IMR-90 (cell line): ENCODE measurements around the gene FNDC7. TPM values are rescaled to one million over a fixed set of nuclear protein-coding genes. Genes with fewer than 3 reads are reported as not detected.

ENCODE experiments used
- ATAC-seq: fragments of 200-7000 bp; cut with Tn5 transposase; 2 replicates; pipeline ENCODE4 v1.9.1; 2020; ENCODE audit warnings: low read depth, mild to moderate bottlenecking, moderate library complexity
- BruUV-seq: library from RNA; stranded (reverse); fragments of 400-500 nt; replicated peaks from 2 replicates; lab custom pipeline; 2021; lab: Mats Ljungman, UMichigan
- CTCF ChIA-PET: fragments of 300-600 bp; formaldehyde crosslinking; extraction: SDS; loops from one replicate; lab custom pipeline; 2021; ENCODE audit warnings: antibody characterized with exemption; lab: Yijun Ruan, JAX
- POLR2A ChIA-PET: fragments of 300-600 bp; sonication (Branson Sonifier 250); formaldehyde crosslinking; loops from one replicate; lab custom pipeline; 2022; ENCODE audit warnings: antibody characterized with exemption; ENCODE audit not compliant: unreplicated experiment; lab: Charles Lee
- DNase-seq: peaks from one replicate; pipeline ENCODE4 v3.0.0; 2013
- H2AFZ ChIP-seq: replicated peaks from 2 replicates; pipeline ENCODE3; 2013; ENCODE audit warnings: low read length, mild to moderate bottlenecking; ENCODE audit not compliant: poor library complexity
- H2AK5ac ChIP-seq: 2 replicates; pipeline ENCODE4 v1.6.1; 2013; ENCODE audit warnings: low read depth, low read length, inconsistent platforms
- H2AK9ac ChIP-seq: replicated peaks from 2 replicates; pipeline ENCODE3; 2013; ENCODE audit warnings: mild to moderate bottlenecking, low read depth, low read length, moderate library complexity; ENCODE audit not compliant: poor library complexity
- H2BK120ac ChIP-seq: 2 replicates; pipeline ENCODE4 v1.6.1; 2013; ENCODE audit warnings: low read depth, low read length, inconsistent platforms
- H2BK15ac ChIP-seq: 3 replicates; pipeline ENCODE4 v1.6.1; 2013; ENCODE audit warnings: low read depth, low read length, inconsistent platforms
- H2BK20ac ChIP-seq: 2 replicates; pipeline ENCODE4 v1.6.1; 2013; ENCODE audit warnings: low read depth, mild to moderate bottlenecking, inconsistent platforms, low read length, moderate library complexity
- H2BK5ac ChIP-seq: 2 replicates; pipeline ENCODE4 v1.6.1; 2013; ENCODE audit warnings: mild to moderate bottlenecking, low read depth, low read length, inconsistent platforms; ENCODE audit not compliant: poor library complexity, severe bottlenecking
- H3K14ac ChIP-seq: replicated peaks from 2 replicates; pipeline ENCODE4 v1.6.1; 2013; ENCODE audit warnings: low read depth, low read length, inconsistent platforms
- H3K18ac ChIP-seq: 2 replicates; pipeline ENCODE4 v1.6.1; 2013; ENCODE audit warnings: low read depth, low read length, control low read depth
- H3K23ac ChIP-seq: 2 replicates; pipeline ENCODE4 v1.6.1; 2013; ENCODE audit warnings: low read depth, low read length, inconsistent platforms
- H3K27ac ChIP-seq: 2 replicates; pipeline ENCODE4 v1.5.1; 2013; ENCODE audit warnings: mild to moderate bottlenecking, control low read depth, low read length; ENCODE audit not compliant: insufficient read depth
- H3K27me3 ChIP-seq: 2 replicates; pipeline ENCODE4 v1.6.1; 2013; ENCODE audit warnings: low read length; ENCODE audit not compliant: control insufficient read depth, insufficient read depth
- H3K36me3 ChIP-seq: 2 replicates; pipeline ENCODE4 v1.6.1; 2013; ENCODE audit warnings: low read length, mixed read lengths; ENCODE audit not compliant: control insufficient read depth, insufficient read depth
- H3K4ac ChIP-seq: 2 replicates; pipeline ENCODE4 v1.6.1; 2013; ENCODE audit warnings: low read depth, low read length, inconsistent platforms
- H3K4me1 ChIP-seq: 2 replicates; pipeline ENCODE4 v1.6.1; 2013; ENCODE audit warnings: low read length, mixed read lengths; ENCODE audit not compliant: control insufficient read depth, insufficient read depth
- H3K4me2 ChIP-seq: 2 replicates; pipeline ENCODE4 v1.6.1; 2013; ENCODE audit warnings: low read depth, mild to moderate bottlenecking, control low read depth, low read length, moderate library complexity
- H3K4me3 ChIP-seq: 2 replicates; pipeline ENCODE4 v1.5.1; 2013; ENCODE audit warnings: low read depth, mild to moderate bottlenecking, control low read depth, low read length, moderate library complexity; ENCODE audit not compliant: insufficient read depth
- H3K56ac ChIP-seq: 2 replicates; pipeline ENCODE4 v1.6.1; 2013; ENCODE audit warnings: low read length, inconsistent platforms; ENCODE audit not compliant: insufficient read depth; ENCODE audit errors: extremely low read depth
- H3K79me1 ChIP-seq, 2 experiments: 2 replicates each; pipeline ENCODE4 v1.6.1; 2013; ENCODE audit warnings: low read length in 2 of 2, inconsistent platforms in 1 of 2, low read depth in 1 of 2
- H3K9ac ChIP-seq: 2 replicates; pipeline ENCODE4 v1.6.1; 2013; ENCODE audit warnings: low read depth, low read length, control low read depth
- H3K9me1 ChIP-seq: 2 replicates; pipeline ENCODE4 v1.6.1; 2013; ENCODE audit warnings: low read length, inconsistent platforms; ENCODE audit not compliant: insufficient read depth
- H3K9me3 ChIP-seq: 2 replicates; pipeline ENCODE4 v1.6.1; 2013; ENCODE audit warnings: low read length; ENCODE audit not compliant: control insufficient read depth, insufficient read depth
- H4K20me1 ChIP-seq: 2 replicates; pipeline ENCODE4 v1.6.1; 2013; ENCODE audit warnings: low read length, inconsistent platforms; ENCODE audit not compliant: insufficient read depth
- H4K5ac ChIP-seq: 2 replicates; pipeline ENCODE4 v1.6.1; 2013; ENCODE audit warnings: mild to moderate bottlenecking, low read depth, low read length, control low read depth
- H4K8ac ChIP-seq, 2 experiments: 2 replicates each; pipeline ENCODE4 v1.6.1; 2013; ENCODE audit warnings: low read depth in 2 of 2, low read length in 2 of 2, control low read depth in 1 of 2, inconsistent platforms in 1 of 2
- H4K91ac ChIP-seq: 2 replicates; pipeline ENCODE4 v1.6.1; 2013; ENCODE audit warnings: low read depth, low read length, inconsistent platforms; ENCODE audit not compliant: insufficient read depth
- BHLHE40 ChIP-seq: fragments of 150-350 bp; IDR thresholded peaks from 2 replicates; pipeline ENCODE4 v1.6.1; 2016; ENCODE audit warnings: mild to moderate bottlenecking, low read depth, low read length
- MAZ ChIP-seq: IDR thresholded peaks from 2 replicates; pipeline ENCODE4 v1.6.1; 2012; ENCODE audit warnings: low read depth, mild to moderate bottlenecking, low read length, improper control_type of control experiment, moderate library complexity, borderline replicate concordance
- MXI1 ChIP-seq: IDR thresholded peaks from 2 replicates; pipeline ENCODE4 v1.6.1; 2012; ENCODE audit warnings: low read depth, mild to moderate bottlenecking, low read length, moderate library complexity, borderline replicate concordance
- NFE2L2 ChIP-seq: fragments of 150-350 bp; IDR thresholded peaks from 2 replicates; pipeline ENCODE4 v1.6.1; 2016; ENCODE audit warnings: low read depth, mild to moderate bottlenecking, low read length
- POLR2A ChIP-seq: IDR thresholded peaks from 2 replicates; pipeline ENCODE4 v1.6.1; 2012; ENCODE audit warnings: mild to moderate bottlenecking, low read depth, low read length
- RAD21 ChIP-seq: IDR thresholded peaks from 2 replicates; pipeline ENCODE4 v1.6.1; 2012; ENCODE audit warnings: low read length, improper control_type of control experiment
- RCOR1 ChIP-seq: IDR thresholded peaks from 2 replicates; pipeline ENCODE4 v1.6.1; 2012; ENCODE audit warnings: mild to moderate bottlenecking, low read length, improper control_type of control experiment; ENCODE audit not compliant: insufficient replicate concordance
- RFX5 ChIP-seq: IDR thresholded peaks from 2 replicates; pipeline ENCODE4 v1.8.0; 2012; ENCODE audit warnings: low read depth, mild to moderate bottlenecking, low read length, moderate library complexity
- SMC3 ChIP-seq: fragments of 150-350 bp; IDR thresholded peaks from 2 replicates; pipeline ENCODE4 v1.6.1; 2016; ENCODE audit warnings: low read depth, mild to moderate bottlenecking, antibody characterized with exemption, low read length, moderate library complexity
- WGBS, 2 experiments: methylation state at CpG; one replicate each; pipeline versions ENCODE4 v1.1.5 to v1.1.7; 2013; ENCODE audit warnings: missing lambda C conversion rate in 2 of 2; ENCODE audit not compliant: insufficient read length in 1 of 2; ENCODE audit errors: extremely low coverage in 2 of 2; 5-methylcytosine and 5-hydroxymethylcytosine counted together
- dilution Hi-C: fragments of 300-500 bp; cut with HindIII; formaldehyde crosslinking; loops from one replicate; pipeline ENCODE4 v1.14.3; 2018; ENCODE audit warnings: low sequenced_read_pairs; ENCODE audit not compliant: unreplicated experiment
- in situ Hi-C: fragments of 300-500 bp; cut with MboI; formaldehyde crosslinking; loops from 3 replicates; pipeline ENCODE4 v1.14.3; 2019; ENCODE audit warnings: low sequenced_read_pairs, inconsistent platforms, mixed read lengths
- intact Hi-C: fragments of 100-400 bp; cut with micrococcal nuclease; formaldehyde crosslinking; loops from 2 replicates; pipeline ENCODE4 v1.10.0; 2022
- polyA plus RNA-seq, 3 experiments: library from polyadenylated mRNA; depleted of rRNA; stranded (reverse); fragments of >200 nt; gene quantifications; 2 replicates each; pipeline ENCODE4 v1.2.3, GENCODE V29; 2012; ENCODE audit warnings: low replicate concordance in 1 of 3
- total RNA-seq: library from RNA; depleted of rRNA; stranded (reverse); fragments of >200 nt; gene quantifications from 2 replicates; pipeline ENCODE4 v1.2.3, GENCODE V29; 2012
- TF ChIP-seq, protein P1 (sequence below): fragments of 150-350 bp; IDR thresholded peaks from 2 replicates; pipeline ENCODE4 v1.6.1; 2016; ENCODE audit warnings: low read depth, mild to moderate bottlenecking, low read length, moderate library complexity, borderline replicate concordance

The FNDC7 gene
- total and polyA plus RNA-seq, 2 of the 4 experiments (the other 2 are of a cell fraction), result not detected

DNA sequence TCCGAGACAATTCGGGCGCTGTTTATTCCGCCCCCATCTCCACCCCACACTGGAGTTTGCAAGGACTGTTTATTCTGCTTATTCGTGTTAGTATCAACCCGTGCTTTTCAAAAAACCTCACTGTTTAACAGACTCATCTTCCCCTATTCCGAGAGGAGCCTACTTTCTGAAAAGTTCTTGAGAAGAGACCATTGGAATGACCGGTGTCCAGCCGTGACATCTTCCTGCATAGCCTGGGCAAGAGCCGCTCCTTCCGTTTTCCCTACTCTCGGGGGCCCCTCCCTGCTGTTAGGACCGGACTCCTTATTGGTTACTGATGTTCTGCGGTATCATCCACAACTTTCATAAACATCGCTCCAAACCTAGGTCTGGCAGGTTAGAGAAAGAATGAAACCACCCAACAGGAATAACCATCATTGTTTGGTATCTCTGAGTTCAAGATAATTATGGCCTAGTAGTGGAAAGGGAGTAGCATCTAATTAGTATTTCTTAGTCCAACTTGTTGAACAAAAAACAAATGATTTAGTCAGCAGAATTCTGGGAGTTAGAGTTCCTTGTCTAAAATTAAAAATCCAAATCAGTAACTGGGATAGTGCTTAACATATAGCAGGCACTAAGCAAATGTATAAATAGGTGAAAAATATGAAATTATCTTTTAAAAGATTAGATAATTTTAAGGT lies 34.6 kb downstream of the FNDC7 start (continued):
- TF ChIP-seq MAZ, result peak; percentile 71; the same call in 1 of the 2 replicates
- no peak for TF ChIP-seq RAD21

DNA sequence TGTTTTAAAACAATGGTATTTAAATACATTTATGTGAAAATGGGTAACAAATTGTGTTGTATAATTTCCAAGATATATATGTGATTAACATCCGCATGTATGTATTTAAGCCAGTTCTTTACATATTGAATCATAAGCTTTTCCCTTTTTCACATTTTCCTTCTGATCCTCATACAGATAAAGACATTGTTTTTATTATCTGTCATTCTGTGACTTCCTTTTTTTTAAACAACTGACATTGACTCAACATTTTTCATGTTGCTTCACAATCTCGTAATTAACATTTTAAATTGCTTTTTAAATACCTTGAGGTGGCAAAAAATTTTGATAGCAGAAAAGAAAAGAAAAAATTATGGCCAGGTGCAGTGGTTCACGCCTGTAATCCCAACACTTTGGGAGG lies 35.2 kb downstream of the FNDC7 start:
- no peak overlapping the region for H3K27ac ChIP-seq
- intact Hi-C loops (loop anchor here (2.0 kb wide), 2 partner anchors 25 to 149 kb away; no protein-coding TSS in a partner anchor), in situ Hi-C loops (loop anchor here (5.0 kb wide), 1 partner anchor 56 kb away; the partner anchor contains the start of gene PRPF38B), dilution Hi-C loops (no loop called here)
- no peak overlapping the region for H3K4ac ChIP-seq
- H3K27me3 ChIP-seq, result no peaks in the 10 kb centered on the region
- no peak overlapping the region for H2AK5ac ChIP-seq
- peak overlapping the region; percentile 2; the same call in 1 of the 2 replicates for H3K4me2 ChIP-seq
- H4K20me1 ChIP-seq, result peaks cover 6% of the 10 kb centered on the region; the same call in 1 of the 2 replicates
- no peak overlapping the region for H4K8ac ChIP-seq
- WGBS, 2 experiments, result no CpG with 5 or more reads among the region's 3 CpGs
- H3K36me3 ChIP-seq, result peaks cover 5% of the 10 kb centered on the region
- no TSS peak for BruUV-seq
- H2BK20ac ChIP-seq, result no peak overlapping the region
- ChIA-PET CTCF (no interaction called here), POLR2A (no interaction called here)
- no peak overlapping the region for H3K14ac ChIP-seq
- H3K9ac ChIP-seq, result no peak overlapping the region
- H3K23ac ChIP-seq, result no peak overlapping the region
- H3K9me1 ChIP-seq, result 0 out of 2 replicates have a peak, but pooled peaks cover 2% of the 10 kb centered on the region
- no peak overlapping the region for H2AFZ ChIP-seq
- H2BK120ac ChIP-seq, result no peak overlapping the region
- DNase-seq (no peak), ATAC-seq (no peak)
- no peak overlapping the region for H3K56ac ChIP-seq
- H3K4me1 ChIP-seq, result no peaks in the 10 kb centered on the region
- H4K5ac ChIP-seq, result no peak overlapping the region
- no peak overlapping the region for H2AK9ac ChIP-seq
- H3K79me1 ChIP-seq, result peaks cover 20 to 33% of the 10 kb centered on the region in 2 experiments; a peak in 3 of 4 replicates
- H2BK5ac ChIP-seq, result no peak overlapping the region
- no peaks in the 10 kb centered on the region for H3K9me3 ChIP-seq
- H3K4me3 ChIP-seq, result no peak overlapping the region
- H4K91ac ChIP-seq, result no peak overlapping the region
- no peak overlapping the region for H2BK15ac ChIP-seq
- H3K18ac ChIP-seq, result no peak overlapping the region
- no peak for TF ChIP-seq NFE2L2
- TF ChIP-seq BHLHE40, result no peak
- no peak for TF ChIP-seq RCOR1
- TF ChIP-seq, protein P1, sequence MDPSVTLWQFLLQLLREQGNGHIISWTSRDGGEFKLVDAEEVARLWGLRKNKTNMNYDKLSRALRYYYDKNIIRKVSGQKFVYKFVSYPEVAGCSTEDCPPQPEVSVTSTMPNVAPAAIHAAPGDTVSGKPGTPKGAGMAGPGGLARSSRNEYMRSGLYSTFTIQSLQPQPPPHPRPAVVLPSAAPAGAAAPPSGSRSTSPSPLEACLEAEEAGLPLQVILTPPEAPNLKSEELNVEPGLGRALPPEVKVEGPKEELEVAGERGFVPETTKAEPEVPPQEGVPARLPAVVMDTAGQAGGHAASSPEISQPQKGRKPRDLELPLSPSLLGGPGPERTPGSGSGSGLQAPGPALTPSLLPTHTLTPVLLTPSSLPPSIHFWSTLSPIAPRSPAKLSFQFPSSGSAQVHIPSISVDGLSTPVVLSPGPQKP, result no peak
- TF ChIP-seq MXI1, result no peak
- TF ChIP-seq POLR2A, result no peak
- TF ChIP-seq SMC3, result no peak
- no peak for TF ChIP-seq RFX5
